ENCODE results near the gene MDK. TPM values are rescaled to one million over a fixed set of nuclear protein-coding genes. Genes with fewer than 3 reads are reported as not detected.

MDK gene
- total and polyA plus RNA-seq, 2 donors from 2014 or later, result 26.3 to 38.3 TPM

DNA sequence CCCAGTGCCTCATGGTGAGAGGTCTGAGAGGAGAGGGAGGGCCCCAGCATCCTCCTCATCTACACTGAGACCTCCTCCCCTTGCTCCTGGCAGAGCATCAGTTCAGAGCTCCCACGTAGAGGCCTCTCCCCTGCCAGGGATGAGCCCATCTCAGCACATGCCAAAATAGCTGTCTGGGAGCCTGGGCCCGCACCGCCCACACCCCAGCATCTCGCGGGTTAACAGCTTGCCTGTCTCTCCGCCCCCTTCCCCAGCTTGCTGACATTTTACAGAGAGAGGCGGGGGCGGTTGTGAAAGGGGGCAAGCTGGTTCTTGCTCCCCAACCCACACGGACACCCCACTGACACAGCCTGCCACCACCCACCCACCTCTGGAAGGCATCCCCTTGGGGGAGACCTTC lies 27.8 kb upstream of the MDK start:
- Histone ChIP-seq H3K27ac (ENCODE audit: low read depth in 2 of 2, low read length in 2 of 2) (no peak overlapping the region), H3K27me3 (ENCODE audit: control insufficient read depth, insufficient read depth, low read length) (no peaks in the 10 kb centered on the region), H3K4me1 (ENCODE audit: control insufficient read depth in 2 of 3, insufficient read depth in 2 of 3, low read depth in 1 of 3, low read length in 3 of 3) (peaks cover 0 to 31% (median 27%) of the 10 kb centered on the region in 3 donors), H3K4me3 (ENCODE audit: low read length in 3 of 3) (no peak overlapping the region), H3K9me3 (ENCODE audit: control insufficient read depth in 2 of 3, insufficient read depth in 1 of 3, low read length in 3 of 3) (no peaks in the 10 kb centered on the region), H3K9ac (ENCODE audit: low read length in 3 of 3) (no peak overlapping the region), H3K36me3 (ENCODE audit: control insufficient read depth in 2 of 3, insufficient read depth in 3 of 3, low read length in 3 of 3) (no peaks in the 10 kb centered on the region)
- DNase-seq, result no peak
- no peak for FAIRE-seq
- intact Hi-C loops (cut with DNase I), result no loop called here
- TF ChIP-seq CTCF (IDR thresholded peaks at IDR 0.05; ENCODE audit: borderline replicate concordance, extremely low read depth, insufficient read depth), result no peak

- Histone ChIP-seq H3K27ac (ENCODE audit: low read depth in 2 of 2, low read length in 2 of 2) (no peak overlapping the region), H3K36me3 (ENCODE audit: control insufficient read depth in 2 of 3, insufficient read depth in 3 of 3, low read length in 3 of 3) (no peaks in the 10 kb centered on the region), H3K9me3 (ENCODE audit: control insufficient read depth in 2 of 3, insufficient read depth in 1 of 3, low read length in 3 of 3) (no peaks in the 10 kb centered on the region), H3K4me1 (ENCODE audit: control insufficient read depth in 2 of 3, insufficient read depth in 2 of 3, low read depth in 1 of 3, low read length in 3 of 3) (peaks cover 0 to 22% (median 20%) of the 10 kb centered on the region in 3 donors), H3K9ac (ENCODE audit: low read length in 3 of 3) (no peak overlapping the region), H3K27me3 (ENCODE audit: control insufficient read depth, insufficient read depth, low read length) (no peaks in the 10 kb centered on the region), H3K4me3 (ENCODE audit: low read length in 3 of 3) (no peak overlapping the region)
- FAIRE-seq, result no peak
- intact Hi-C loops (cut with DNase I), result no loop called here
- TF ChIP-seq CTCF (IDR thresholded peaks at IDR 0.05; ENCODE audit: borderline replicate concordance, extremely low read depth, insufficient read depth), result no peak
- DNase-seq, result no peak
Measured at GRCh38 chr11:46356924-46357482, 24.5 kb upstream of the MDK start.

DNA sequence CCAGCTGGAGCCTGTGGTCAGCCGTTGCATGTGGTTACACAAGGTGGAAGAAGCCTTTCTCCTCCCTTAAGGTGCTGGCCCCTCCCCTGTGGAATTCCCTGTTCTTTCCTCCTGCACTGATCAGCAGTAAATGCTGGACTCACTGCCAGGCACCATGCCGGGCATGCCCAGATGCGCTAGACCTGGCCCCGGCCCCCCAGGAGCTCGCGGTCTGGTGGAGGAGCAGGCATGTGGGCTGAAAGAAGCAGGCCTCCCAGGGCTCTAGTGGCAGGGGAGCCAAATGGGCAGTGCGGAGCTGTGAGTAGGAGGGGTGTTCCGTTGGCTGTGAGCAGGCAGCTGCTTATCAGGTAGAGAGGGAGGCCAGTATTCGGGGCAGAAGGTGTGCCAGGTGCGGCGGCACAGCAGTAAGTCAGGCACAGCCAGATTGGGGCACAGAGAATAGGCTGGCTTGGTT lies 24.0 kb upstream of the MDK start:
- Histone ChIP-seq H3K9ac (ENCODE audit: low read length in 3 of 3) (no peak overlapping the region), H3K4me1 (ENCODE audit: control insufficient read depth in 2 of 3, insufficient read depth in 2 of 3, low read depth in 1 of 3, low read length in 3 of 3) (peaks cover 0 to 25% (median 19%) of the 10 kb centered on the region in 3 donors), H3K9me3 (ENCODE audit: control insufficient read depth in 2 of 3, insufficient read depth in 1 of 3, low read length in 3 of 3) (no peaks in the 10 kb centered on the region), H3K4me3 (ENCODE audit: low read length in 3 of 3) (no peak overlapping the region), H3K36me3 (ENCODE audit: control insufficient read depth in 2 of 3, insufficient read depth in 3 of 3, low read length in 3 of 3) (no peaks in the 10 kb centered on the region), H3K27ac (ENCODE audit: low read depth in 2 of 2, low read length in 2 of 2) (peak overlapping the region; percentile 42 to 57), H3K27me3 (ENCODE audit: control insufficient read depth, insufficient read depth, low read length) (no peaks in the 10 kb centered on the region)
- FAIRE-seq, result no peak
- no peak for DNase-seq
- intact Hi-C loops (cut with DNase I), result no loop called here
- no peak for TF ChIP-seq CTCF (IDR thresholded peaks at IDR 0.05; ENCODE audit: borderline replicate concordance, extremely low read depth, insufficient read depth)

DNA sequence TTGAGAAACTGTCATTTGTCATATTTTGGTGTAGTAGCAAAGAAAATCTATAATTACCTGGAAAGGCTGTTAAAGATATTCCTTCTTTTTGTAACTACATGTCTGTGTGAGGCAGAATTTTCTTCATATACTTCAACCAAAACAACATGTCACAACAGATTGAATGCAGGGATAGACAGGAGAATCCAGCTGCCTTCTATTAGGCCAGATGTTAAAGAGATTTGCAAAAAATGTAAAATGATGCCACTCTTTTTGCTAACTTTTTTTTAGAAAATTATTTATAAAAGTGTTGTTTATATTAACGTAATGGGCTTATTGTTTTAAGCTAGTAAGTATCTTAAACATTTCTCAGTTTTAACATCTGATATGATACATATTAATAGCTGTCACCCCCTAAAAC lies 21.5 kb upstream of the MDK start:
- Histone ChIP-seq H3K9ac (ENCODE audit: low read length in 3 of 3) (no peak overlapping the region), H3K4me3 (ENCODE audit: low read length in 3 of 3) (no peak overlapping the region), H3K27me3 (ENCODE audit: control insufficient read depth, insufficient read depth, low read length) (no peaks in the 10 kb centered on the region), H3K27ac (ENCODE audit: low read depth in 2 of 2, low read length in 2 of 2) (no peak overlapping the region), H3K4me1 (ENCODE audit: control insufficient read depth in 2 of 3, insufficient read depth in 2 of 3, low read depth in 1 of 3, low read length in 3 of 3) (peaks cover 0 to 43% (median 24%) of the 10 kb centered on the region in 3 donors), H3K36me3 (ENCODE audit: control insufficient read depth in 2 of 3, insufficient read depth in 3 of 3, low read length in 3 of 3) (no peaks in the 10 kb centered on the region), H3K9me3 (ENCODE audit: control insufficient read depth in 2 of 3, insufficient read depth in 1 of 3, low read length in 3 of 3) (no peaks in the 10 kb centered on the region)
- no peak for TF ChIP-seq CTCF (IDR thresholded peaks at IDR 0.05; ENCODE audit: borderline replicate concordance, extremely low read depth, insufficient read depth)
- FAIRE-seq (no peak), DNase-seq (no peak)
- intact Hi-C loops (cut with DNase I), result no loop called here

Measured in kidney (tissue), 14 donors.